HCT116 (cell line): ENCODE results near the gene APBA2. TPM values are rescaled to one million over a fixed set of nuclear protein-coding genes. Genes with fewer than 3 reads are reported as not detected.

Experiments
- ATAC-seq: fragments of 200-7000 bp; cut with Tn5 transposase; 2 replicates; pipeline ENCODE4 v1.9.1; 2020; ENCODE audit warnings: mild to moderate bottlenecking, moderate library complexity
- BruUV-seq: library from RNA; stranded (reverse); fragments of 400-500 nt; replicated peaks from 2 replicates; lab custom pipeline; 2021; lab: Mats Ljungman, UMichigan
- CTCF ChIA-PET: fragments of 300-600 bp; sonication (Branson Sonifier 250); formaldehyde crosslinking; loops from one replicate; lab custom pipeline; 2021; ENCODE audit warnings: antibody characterized with exemption; lab: Charles Lee
- POLR2A ChIA-PET: fragments of 300-600, 350-600 bp; sonication (Branson Sonifier 250); formaldehyde crosslinking; loops from one replicate; lab custom pipeline; 2021; ENCODE audit warnings: antibody characterized with exemption; lab: Charles Lee
- RAD21 ChIA-PET, 2 experiments: fragments of 300-600 bp; sonication (Branson Sonifier 250); formaldehyde crosslinking; loops; one replicate each; lab custom pipeline; 2023; ENCODE audit warnings: low total read pairs in 2 of 2; ENCODE audit not compliant: uncharacterized antibody in 2 of 2, unreplicated experiment in 2 of 2, low non-redundant PET in 1 of 2; lab: Charles Lee
- DNase-seq: peaks from one replicate; pipeline ENCODE4 v3.0.0-alpha.2; 2010; ENCODE audit warnings: low read depth, low spot score
- H2AFZ ChIP-seq: fragments of 200-600 bp; shearing (Covaris generic), sonication (generic); 2 replicates; pipeline ENCODE4 v1.6.1; 2017; ENCODE audit warnings: low read depth, mixed run types, mixed read lengths, antibody characterized with exemption, low read length; ENCODE audit not compliant: poor library complexity, severe bottlenecking
- H3K27ac ChIP-seq: 2 replicates; pipeline ENCODE4 v1.5.1; 2012; ENCODE audit warnings: low read depth, low read length
- H3K27me3 ChIP-seq: fragments of 200-600 bp; sonication (generic); 2 replicates; pipeline ENCODE4 v1.6.1; 2016; ENCODE audit warnings: mixed run types, low read length, mixed read lengths; ENCODE audit not compliant: insufficient read depth
- H3K36me3 ChIP-seq, 2 experiments: fragments of 200-500 bp in 1 of 2; fragments of 200-600 bp in 1 of 2; sonication (Bioruptor generic) in 1 of 2; sonication (generic) in 1 of 2; 2 replicates each; pipeline versions ENCODE4 v1.5.1 to v1.6.1; 2014 to 2016; ENCODE audit warnings: low read length in 2 of 2, inconsistent platforms in 1 of 2, mixed read lengths in 1 of 2, mixed run types in 1 of 2; ENCODE audit not compliant: insufficient read depth in 2 of 2, control insufficient read depth in 1 of 2
- H3K4me1 ChIP-seq, 2 experiments: fragments of 200-600 bp in 1 of 2; sonication (generic) in 1 of 2; 2 replicates each; pipeline versions ENCODE4 v1.5.1 to v1.6.1; 2012 to 2017; ENCODE audit warnings: low read length in 2 of 2, inconsistent platforms in 1 of 2, mild to moderate bottlenecking in 1 of 2, mixed read lengths in 1 of 2, mixed run types in 1 of 2, moderate library complexity in 1 of 2; ENCODE audit not compliant: insufficient read depth in 2 of 2, control insufficient read depth in 1 of 2
- H3K4me2 ChIP-seq: fragments of 200-600 bp; sonication (generic); 2 replicates; pipeline ENCODE4 v1.6.1; 2017; ENCODE audit warnings: mixed run types, low read length, mixed read lengths
- H3K4me3 ChIP-seq, 2 experiments: fragments of 200-600 bp in 1 of 2; sonication (generic) in 1 of 2; replicated peaks in 1 of 2; 2 replicates each; pipeline ENCODE4 v1.5.1; 2011 to 2016; ENCODE audit warnings: low read length in 2 of 2, control low read depth in 1 of 2, low read depth in 1 of 2, mild to moderate bottlenecking in 1 of 2, mixed read lengths in 1 of 2, mixed run types in 1 of 2
- H3K79me2 ChIP-seq: fragments of 200-600 bp; sonication (generic); 2 replicates; pipeline ENCODE4 v1.6.1; 2017; ENCODE audit warnings: mild to moderate bottlenecking, mixed run types, low read length, moderate library complexity, mixed read lengths; ENCODE audit not compliant: insufficient read depth
- H3K9ac ChIP-seq: fragments of 200-600 bp; sonication (generic); 2 replicates; pipeline ENCODE4 v1.6.1; 2016; ENCODE audit warnings: low read length, mixed read lengths
- H3K9me2 ChIP-seq: fragments of 200-600 bp; sonication (generic), shearing (Covaris generic); 2 replicates; pipeline ENCODE4 v1.6.1; 2017; ENCODE audit warnings: mixed run types, mild to moderate bottlenecking, moderate library complexity; ENCODE audit not compliant: insufficient read depth
- H3K9me3 ChIP-seq, 2 experiments: fragments of 200-500 bp in 1 of 2; fragments of 200-600 bp in 1 of 2; sonication (Bioruptor generic) in 1 of 2; sonication (generic) in 1 of 2; 2 replicates each; pipeline ENCODE4 v1.6.1; 2014 to 2017; ENCODE audit warnings: low read length in 2 of 2, mixed read lengths in 2 of 2, inconsistent platforms in 1 of 2, low read depth in 1 of 2, mild to moderate bottlenecking in 1 of 2, mixed run types in 1 of 2, moderate library complexity in 1 of 2; ENCODE audit not compliant: control insufficient read depth in 1 of 2, insufficient read depth in 1 of 2
- H4K20me1 ChIP-seq: fragments of 200-600 bp; sonication (generic), shearing (Covaris generic); 2 replicates; pipeline ENCODE4 v1.6.1; 2017; ENCODE audit warnings: mixed run types, mild to moderate bottlenecking, moderate library complexity; ENCODE audit not compliant: insufficient read depth
- CBX3 ChIP-seq: IDR thresholded peaks from 2 replicates; pipeline ENCODE4 v1.6.1; 2012; ENCODE audit warnings: low read depth
- CEBPB ChIP-seq: IDR thresholded peaks from 2 replicates; pipeline ENCODE4 v1.6.1; 2012; ENCODE audit warnings: low read depth
- EGR1 ChIP-seq: IDR thresholded peaks from 2 replicates; pipeline ENCODE4 v1.6.1; 2012; ENCODE audit warnings: low read depth
- EZH2 ChIP-seq: fragments of 200-600 bp; sonication (generic); IDR thresholded peaks from 2 replicates; pipeline ENCODE4 v1.6.1; 2017; ENCODE audit warnings: antibody characterized with exemption, mixed run types
- EZH2phosphoT487 ChIP-seq: fragments of 200-600 bp; IDR thresholded peaks from 2 replicates; pipeline ENCODE4 v1.6.1; 2018; ENCODE audit warnings: antibody characterized with exemption, borderline replicate concordance
- JUND ChIP-seq: IDR thresholded peaks from 2 replicates; pipeline ENCODE4 v1.6.1; 2012
- MAX ChIP-seq: IDR thresholded peaks from 2 replicates; pipeline ENCODE4 v1.6.1; 2012
- POLR2A ChIP-seq: IDR thresholded peaks from 2 replicates; pipeline ENCODE4 v1.7.0; 2011; ENCODE audit warnings: borderline replicate concordance; ENCODE audit not compliant: insufficient read depth, insufficient read length; ENCODE audit errors: extremely low read depth
- REST ChIP-seq: IDR thresholded peaks from 2 replicates; pipeline ENCODE4 v1.6.1; 2012; ENCODE audit warnings: low read depth
- TCF7L2 ChIP-seq: IDR thresholded peaks from 2 replicates; pipeline ENCODE4 v1.7.0; 2011; ENCODE audit warnings: borderline replicate concordance, inconsistent platforms; ENCODE audit not compliant: insufficient read depth, insufficient read length; ENCODE audit errors: extremely low read depth
- YY1 ChIP-seq: IDR thresholded peaks from 2 replicates; pipeline ENCODE4 v1.6.1; 2011; ENCODE audit warnings: low read length, low read depth, moderate library complexity, mild to moderate bottlenecking; ENCODE audit not compliant: insufficient replicate concordance; ENCODE audit errors: extremely low read depth
- ZBTB33 ChIP-seq: IDR thresholded peaks from 2 replicates; pipeline ENCODE4 v1.6.1; 2011; ENCODE audit warnings: mild to moderate bottlenecking, low read length, moderate library complexity; ENCODE audit not compliant: insufficient replicate concordance; ENCODE audit errors: extremely low read depth
- ZFX ChIP-seq: fragments of 450-650 bp; IDR thresholded peaks from 2 replicates; pipeline ENCODE4 v1.6.1; 2017
- ZNF274 ChIP-seq: fragments of 200-500 bp; sonication (Bioruptor generic); IDR thresholded peaks from 2 replicates; pipeline ENCODE4 v1.6.1; 2014; ENCODE audit warnings: mild to moderate bottlenecking, low read depth, low read length, inconsistent platforms
- intact Hi-C: fragments of 100-400 bp; cut with micrococcal nuclease; formaldehyde crosslinking; loops from 2 replicates; pipeline ENCODE4 v1.10.0; 2022
- total RNA-seq: library from RNA; stranded (reverse); gene quantifications from one replicate; pipeline ENCODE4 v1.2.1, GENCODE V29; 2021; ENCODE audit not compliant: unreplicated experiment

APBA2 gene
- total RNA-seq, 1 experiment from 2014 or later, result 0.47 TPM

GRCh38 chr15:29105151-29105854 is 219.5 kb downstream of the APBA2 start:
- H3K79me2 ChIP-seq, result no peaks in the 10 kb centered on the region
- peaks cover 0 to 3% of the 10 kb centered on the region in 2 experiments; a peak in 2 of 4 replicates for H3K4me1 ChIP-seq
- ChIA-PET POLR2A (no interaction called here), CTCF (interaction anchor here (2.1 kb wide), 1 partner anchor 35 kb away, joined by 6 read pairs; no protein-coding TSS in a partner anchor), RAD21 (no interaction called here)
- H3K27ac ChIP-seq, result no peak overlapping the region
- H4K20me1 ChIP-seq, result no peaks in the 10 kb centered on the region
- H3K9me2 ChIP-seq, result no peaks in the 10 kb centered on the region
- H3K4me3 ChIP-seq, result no peak overlapping the region
- H3K4me2 ChIP-seq, result no peak overlapping the region
- no peak overlapping the region for H3K9ac ChIP-seq
- H3K36me3 ChIP-seq, result no peaks in the 10 kb centered on the region
- no peaks in the 10 kb centered on the region for H3K9me3 ChIP-seq
- no TSS peak for BruUV-seq
- intact Hi-C loops, result no loop called here
- DNase-seq, result no peak
- TF ChIP-seq YY1, result no peak
- ATAC-seq, result no peak
- no peak overlapping the region for H2AFZ ChIP-seq
- 0 out of 2 replicates have a peak, but pooled peaks cover 4% of the 10 kb centered on the region for H3K27me3 ChIP-seq

GRCh38 chr15:29106116-29106515 is 220.3 kb downstream of the APBA2 start:
- Histone ChIP-seq H3K9me3 (no peaks in the 10 kb centered on the region), H3K4me3 (no peak overlapping the region), H3K79me2 (no peaks in the 10 kb centered on the region), H3K9me2 (no peaks in the 10 kb centered on the region), H3K27ac (no peak overlapping the region), H3K9ac (no peak overlapping the region), H4K20me1 (no peaks in the 10 kb centered on the region), H3K4me2 (no peak overlapping the region), H3K27me3 (peaks cover 9% of the 10 kb centered on the region; the same call in 1 of the 2 replicates), H2AFZ (no peak overlapping the region), H3K4me1 (peaks cover 0 to 3% of the 10 kb centered on the region in 2 experiments; a peak in 2 of 4 replicates), H3K36me3 (no peaks in the 10 kb centered on the region)
- DNase-seq (no peak), ATAC-seq (no peak)
- CTCF ChIA-PET, result no interaction called here
- RAD21 ChIA-PET, result no interaction called here
- POLR2A ChIA-PET, result no interaction called here
- no TSS peak for BruUV-seq
- intact Hi-C loops, result no loop called here
- no peak for TF ChIP-seq REST
- no peak for TF ChIP-seq YY1
- no peak for TF ChIP-seq ZNF274
- TF ChIP-seq ZBTB33, result no peak
- no peak for TF ChIP-seq EZH2phosphoT487
- TF ChIP-seq CEBPB, result no peak
- no peak for TF ChIP-seq CBX3
- no peak for TF ChIP-seq TCF7L2
- no peak for TF ChIP-seq ZFX
- TF ChIP-seq POLR2A, result no peak
- TF ChIP-seq EGR1, result no peak
- TF ChIP-seq EZH2, result no peak
- TF ChIP-seq JUND, result no peak
- no peak for TF ChIP-seq MAX
